GM15510 (cell line): ENCODE data around the gene CIC.
A peak's percentile ranks its signal among the peaks of the same experiment; 100 is the strongest.

ENCODE experiments used
- POLR2A ChIP-seq: IDR thresholded peaks from 3 replicates; pipeline ENCODE4 v1.6.1; 2011; ENCODE audit warnings: borderline replicate concordance; ENCODE audit not compliant: insufficient read length; ENCODE audit errors: extremely low read depth

The CIC gene

DNA sequence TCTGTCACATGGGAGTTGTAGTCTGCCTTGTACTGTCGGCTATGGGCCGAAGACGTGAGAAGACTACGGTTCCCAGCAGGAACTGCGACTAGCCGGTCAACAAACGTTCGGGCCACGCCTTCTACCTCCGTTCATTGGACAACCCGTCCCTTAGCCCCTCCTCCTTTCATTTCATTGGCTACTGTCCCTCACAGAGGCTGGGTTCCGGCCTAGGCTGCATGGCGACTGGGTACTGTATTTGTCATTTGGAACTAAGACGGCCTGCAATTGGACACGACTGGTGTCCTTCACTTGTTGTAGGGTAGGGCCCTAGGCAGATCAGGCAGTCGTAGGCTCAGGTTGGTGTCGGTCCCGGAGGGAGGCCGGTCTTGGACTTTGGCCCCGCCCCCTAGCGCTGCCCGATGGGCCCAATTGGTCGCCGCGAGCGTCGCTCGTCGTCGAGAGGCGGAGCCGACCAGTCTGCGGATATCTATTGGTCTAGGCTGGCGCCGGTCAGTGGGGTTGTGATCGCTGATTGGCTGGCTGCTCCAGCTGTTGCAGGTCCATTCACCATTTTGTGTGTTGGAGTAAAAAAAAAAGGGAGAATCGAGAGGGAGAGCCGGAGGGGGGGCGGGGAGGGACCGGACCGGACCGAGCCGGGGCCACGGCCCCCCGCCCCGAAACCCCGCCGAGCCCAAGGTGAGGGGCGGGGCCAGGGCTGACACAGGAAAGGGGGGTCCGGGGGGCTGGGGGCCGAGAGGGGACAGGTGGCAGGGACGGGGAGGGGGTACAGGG lies at the start of gene CIC:
TSS of gene CIC (plus strand) at position 549 of the 774 bp plus-strand sequence. CDS start 2,532 bp downstream, outside the sequence.
- no peak for TF ChIP-seq POLR2A

DNA sequence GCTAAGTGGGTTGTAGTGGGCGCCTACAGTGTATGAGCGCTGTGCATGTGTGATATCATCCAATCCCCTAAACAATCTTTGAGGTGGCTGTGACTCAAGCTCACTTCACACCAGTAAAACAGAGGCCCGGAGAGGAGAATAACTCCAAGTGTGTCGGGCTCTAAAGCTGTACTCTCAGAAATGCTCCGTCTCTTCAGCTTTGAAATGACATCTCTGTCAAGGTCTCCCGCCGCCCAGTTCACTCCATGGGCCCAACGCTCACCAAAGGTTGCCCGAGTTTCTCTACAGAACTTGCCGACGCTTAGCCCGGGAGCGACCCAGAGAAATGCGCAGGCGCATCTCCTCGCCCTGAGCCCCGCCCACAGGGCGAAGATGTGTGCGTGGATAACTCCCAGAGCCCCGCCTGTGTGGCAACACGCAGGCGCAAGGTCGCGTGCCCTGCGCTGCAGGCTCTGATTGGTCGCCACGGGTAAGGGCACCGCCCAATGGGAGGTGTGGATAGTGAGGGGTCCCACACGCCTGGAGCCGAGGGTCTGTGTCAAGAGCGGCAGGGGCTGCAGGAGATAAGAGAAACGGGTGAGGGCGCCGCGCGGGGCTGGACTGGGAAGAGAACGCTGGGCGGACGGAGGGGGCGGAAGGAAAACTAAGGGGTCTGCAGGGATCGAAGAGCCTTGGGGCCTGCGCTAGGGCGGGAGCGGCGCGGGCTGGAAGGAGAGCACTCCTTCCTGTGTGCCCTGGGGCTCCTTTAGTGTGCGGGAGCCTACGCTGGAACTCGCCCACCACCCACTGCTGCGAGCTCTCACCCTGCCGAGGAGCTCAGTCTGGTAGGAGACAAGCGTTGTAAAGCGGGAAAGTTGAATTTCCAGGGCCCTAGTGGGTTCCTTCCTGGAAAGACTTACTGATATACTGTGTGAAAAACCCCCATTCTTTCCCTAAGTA lies 49.0 kb upstream of the CIC start, which contains the start of gene ZNF526:
TSS of gene ZNF526 (plus strand) at position 501 of the 939 bp plus-strand sequence. CDS start 4,092 bp downstream, outside the sequence.
- TF ChIP-seq POLR2A = peak; percentile 87

DNA sequence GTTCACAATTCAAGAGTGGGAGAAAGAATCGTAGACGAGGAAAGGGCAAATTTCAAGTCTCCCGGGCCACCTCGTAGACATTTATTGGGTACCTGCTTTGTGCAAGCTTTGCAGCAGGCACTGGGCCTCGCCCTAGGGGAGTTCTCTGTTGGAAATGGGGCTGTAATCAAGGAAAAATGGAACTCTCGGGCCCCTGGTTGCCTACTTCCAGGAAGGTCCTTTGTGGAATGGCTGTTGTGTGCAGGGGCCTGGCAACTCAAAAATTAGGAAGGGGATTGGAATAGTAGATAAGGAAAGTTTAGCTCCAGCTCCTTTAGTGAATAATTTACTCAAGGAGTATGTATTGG lies 48.3 kb upstream of the CIC start:
- no peak for TF ChIP-seq POLR2A

DNA sequence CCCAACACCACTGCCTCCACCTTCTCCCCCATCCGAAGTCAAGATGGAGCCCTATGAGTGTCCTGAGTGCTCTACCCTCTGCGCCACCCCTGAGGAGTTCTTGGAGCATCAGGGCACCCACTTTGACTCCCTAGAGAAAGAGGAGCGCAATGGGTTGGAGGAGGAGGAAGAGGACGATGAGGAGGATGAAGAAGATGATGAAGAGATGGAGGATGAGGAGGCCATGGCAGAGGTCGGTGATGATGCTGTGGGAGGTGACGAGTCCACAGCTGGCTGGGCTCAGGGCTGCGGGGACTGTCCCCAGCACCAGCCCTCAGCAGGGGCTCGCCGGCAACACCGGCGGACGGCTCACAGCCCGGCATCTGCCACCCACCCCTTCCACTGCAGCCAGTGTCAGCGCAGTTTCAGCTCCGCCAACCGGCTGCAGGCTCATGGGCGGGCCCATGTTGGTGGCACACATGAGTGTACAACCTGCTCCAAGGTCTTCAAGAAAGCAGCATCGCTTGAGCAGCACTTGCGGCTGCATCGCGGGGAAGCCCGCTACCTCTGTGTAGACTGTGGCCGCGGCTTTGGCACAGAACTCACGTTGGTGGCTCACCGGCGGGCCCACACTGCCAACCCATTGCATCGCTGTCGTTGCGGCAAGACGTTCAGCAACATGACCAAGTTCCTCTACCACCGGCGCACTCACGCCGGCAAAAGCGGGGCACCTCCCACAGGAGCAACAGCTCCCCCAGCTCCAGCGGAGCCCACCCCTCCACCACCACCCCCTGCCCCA lies 43.9 kb upstream of the CIC start:
- TF ChIP-seq POLR2A = no peak

DNA sequence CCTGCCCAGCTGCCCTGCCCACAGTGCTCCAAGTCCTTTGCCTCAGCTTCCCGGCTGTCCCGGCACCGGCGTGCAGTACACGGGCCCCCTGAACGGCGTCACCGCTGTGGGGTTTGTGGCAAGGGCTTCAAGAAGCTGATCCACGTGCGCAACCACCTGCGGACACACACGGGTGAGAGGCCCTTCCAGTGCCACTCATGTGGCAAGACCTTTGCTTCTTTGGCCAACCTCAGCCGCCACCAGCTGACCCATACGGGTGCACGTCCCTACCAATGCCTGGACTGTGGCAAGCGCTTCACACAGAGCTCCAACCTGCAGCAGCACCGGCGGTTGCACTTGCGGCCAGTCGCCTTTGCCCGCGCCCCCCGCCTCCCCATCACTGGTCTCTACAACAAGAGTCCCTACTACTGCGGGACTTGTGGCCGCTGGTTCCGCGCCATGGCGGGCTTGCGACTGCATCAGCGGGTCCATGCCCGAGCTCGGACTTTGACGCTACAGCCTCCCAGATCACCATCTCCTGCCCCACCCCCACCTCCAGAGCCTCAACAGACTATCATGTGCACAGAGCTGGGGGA lies 43.2 kb upstream of the CIC start:
- no peak for TF ChIP-seq POLR2A

DNA sequence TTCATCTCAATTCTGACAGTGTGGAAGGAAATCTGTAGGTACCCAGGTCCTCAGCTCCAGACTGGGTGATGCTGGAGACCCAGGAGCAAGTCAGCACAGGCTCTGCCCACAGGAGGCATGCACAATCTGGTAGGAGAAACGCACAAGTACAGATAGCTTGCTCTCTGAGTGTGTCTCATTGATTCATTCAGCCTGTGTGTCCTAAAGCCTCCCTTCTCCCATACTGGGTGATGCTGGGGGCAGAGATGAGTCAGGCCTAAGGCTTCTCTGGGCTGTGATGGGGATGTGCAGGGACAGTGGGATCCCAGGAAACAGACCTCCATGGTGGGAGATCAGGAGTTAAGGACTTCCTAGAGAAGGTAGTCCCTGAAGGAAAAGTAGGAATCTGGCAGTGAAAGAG lies 42.2 kb upstream of the CIC start:
- no peak for TF ChIP-seq POLR2A

DNA sequence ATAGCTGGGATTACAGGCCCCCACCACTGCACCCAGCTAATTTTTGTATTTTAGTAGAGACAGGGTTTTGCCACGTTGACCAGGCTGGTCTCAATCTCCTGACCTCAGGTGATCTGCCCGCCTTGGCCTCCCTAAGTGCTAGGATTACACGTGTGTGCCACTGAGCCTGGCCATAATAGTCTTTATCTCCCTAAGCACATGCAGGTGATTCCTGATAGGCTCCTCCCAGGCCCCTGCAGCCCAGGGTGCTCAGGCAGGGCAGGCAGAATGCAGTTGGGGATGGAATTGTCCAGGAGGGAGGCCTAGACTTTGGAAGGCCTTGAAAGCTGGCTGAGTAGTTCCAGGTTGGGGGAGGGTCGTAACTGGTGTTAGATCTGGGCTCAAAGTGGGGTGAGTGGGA lies 40.4 kb upstream of the CIC start:
- no peak for TF ChIP-seq POLR2A

DNA sequence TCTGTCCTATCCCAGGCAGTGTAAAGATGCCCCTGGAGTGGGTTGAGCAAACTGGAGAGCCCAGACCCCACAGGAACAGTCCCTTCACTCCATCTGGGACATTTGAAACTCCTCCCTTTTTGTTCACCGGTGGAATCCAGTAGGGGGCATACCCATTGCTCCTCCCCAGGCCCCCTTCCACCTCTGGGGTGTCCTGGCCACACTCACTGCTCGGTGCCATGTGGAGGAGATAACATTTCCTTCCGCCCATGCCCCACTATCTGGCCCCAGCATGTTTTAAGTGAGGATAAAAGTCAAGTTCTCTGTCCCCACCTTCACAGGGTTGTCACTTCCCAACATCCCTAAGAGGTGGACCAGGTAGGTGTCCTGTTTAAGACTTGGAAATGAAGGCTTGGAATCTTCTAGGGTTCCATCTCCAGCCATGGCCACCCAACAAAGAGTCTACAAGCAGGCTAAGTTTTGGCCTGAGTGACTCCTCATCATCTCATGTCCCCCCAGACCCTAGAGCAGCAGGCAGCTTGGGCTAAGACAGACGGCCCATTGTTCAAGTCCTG lies 39.7 kb upstream of the CIC start:
- no peak for TF ChIP-seq POLR2A

DNA sequence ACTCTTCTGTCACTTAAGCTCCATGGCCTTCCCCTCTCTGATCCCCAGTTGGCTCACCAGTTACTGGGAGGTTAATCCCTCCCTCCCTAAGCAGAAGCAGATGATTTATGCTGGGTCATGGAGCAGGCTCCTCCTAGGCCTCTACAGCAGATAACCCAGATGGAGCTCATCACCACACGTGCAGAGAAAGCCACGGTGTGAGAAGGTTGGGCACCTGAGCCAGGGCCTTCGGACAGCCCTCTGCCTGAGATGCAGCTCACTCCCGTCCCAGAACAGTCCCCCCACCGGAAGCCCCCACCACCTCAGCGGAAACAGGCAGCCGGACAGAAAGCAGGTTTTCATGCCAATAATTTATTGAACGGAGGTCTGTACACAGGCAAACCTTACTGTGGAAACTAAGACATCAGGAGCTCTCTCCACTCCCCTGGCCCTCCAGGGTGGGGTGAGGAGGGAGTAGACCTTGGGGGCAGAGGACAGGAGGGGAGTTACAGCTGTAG lies 39.1 kb upstream of the CIC start:
- TF ChIP-seq POLR2A = no peak

DNA sequence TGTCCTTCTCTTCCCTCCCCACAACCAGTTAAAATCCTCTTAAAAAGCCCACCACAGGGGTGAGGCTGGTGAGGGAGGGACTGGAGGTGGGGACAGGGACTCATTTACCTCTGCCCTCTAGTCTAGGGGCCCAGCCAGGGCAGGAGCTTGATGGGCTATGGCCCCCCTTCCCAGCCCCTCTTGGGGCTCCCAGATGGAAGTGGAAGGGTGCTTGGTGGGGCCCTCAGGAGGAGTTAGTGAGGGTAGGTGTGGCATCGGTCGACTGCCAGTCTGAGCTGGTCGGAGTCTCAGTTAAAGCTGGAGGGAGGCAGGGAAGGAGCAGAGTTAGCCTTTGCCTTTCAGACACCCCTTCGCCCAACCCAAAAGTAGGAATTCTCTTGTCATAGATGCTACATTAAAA lies 38.5 kb upstream of the CIC start:
- TF ChIP-seq POLR2A = no peak

DNA sequence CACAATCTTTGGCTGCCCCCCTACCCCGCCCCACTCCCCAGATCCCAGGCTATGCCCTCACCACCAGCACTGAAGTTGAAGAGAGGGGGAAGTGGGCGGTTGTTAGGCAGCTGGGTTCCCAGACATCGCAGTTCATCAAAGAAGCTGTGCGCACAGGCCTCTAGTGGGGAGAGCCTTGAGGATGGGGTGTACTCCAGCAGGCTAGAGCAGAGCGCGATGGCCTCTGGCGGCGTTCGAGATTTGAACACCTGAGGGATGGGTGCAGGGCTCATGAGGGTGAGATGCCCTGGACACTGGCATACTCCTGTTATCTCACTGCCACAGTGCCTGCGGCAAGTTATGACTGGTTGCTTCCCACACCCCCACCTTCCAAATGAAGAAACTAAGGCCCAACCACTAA lies 36.6 kb upstream of the CIC start:
- TF ChIP-seq POLR2A = no peak

DNA sequence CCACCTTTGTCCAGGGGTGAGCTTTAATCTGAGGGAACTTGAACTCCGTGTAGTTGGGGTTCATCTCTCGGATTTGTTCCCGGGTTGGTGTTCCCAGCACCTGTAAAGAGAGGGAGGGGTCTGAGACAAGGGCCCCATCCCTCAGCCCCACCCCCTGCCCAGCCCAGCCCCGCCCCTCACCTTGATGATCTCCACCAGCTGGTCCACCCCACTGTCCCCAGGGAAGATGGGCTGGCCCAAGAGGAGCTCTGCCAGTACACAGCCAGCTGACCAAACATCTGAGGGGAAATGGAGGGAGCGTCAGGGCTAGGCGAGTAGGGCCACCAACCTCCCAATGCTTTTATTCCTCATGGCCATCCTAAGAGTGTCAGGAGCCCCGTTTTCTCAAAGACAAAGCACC lies 35.9 kb upstream of the CIC start:
- no peak for TF ChIP-seq POLR2A

DNA sequence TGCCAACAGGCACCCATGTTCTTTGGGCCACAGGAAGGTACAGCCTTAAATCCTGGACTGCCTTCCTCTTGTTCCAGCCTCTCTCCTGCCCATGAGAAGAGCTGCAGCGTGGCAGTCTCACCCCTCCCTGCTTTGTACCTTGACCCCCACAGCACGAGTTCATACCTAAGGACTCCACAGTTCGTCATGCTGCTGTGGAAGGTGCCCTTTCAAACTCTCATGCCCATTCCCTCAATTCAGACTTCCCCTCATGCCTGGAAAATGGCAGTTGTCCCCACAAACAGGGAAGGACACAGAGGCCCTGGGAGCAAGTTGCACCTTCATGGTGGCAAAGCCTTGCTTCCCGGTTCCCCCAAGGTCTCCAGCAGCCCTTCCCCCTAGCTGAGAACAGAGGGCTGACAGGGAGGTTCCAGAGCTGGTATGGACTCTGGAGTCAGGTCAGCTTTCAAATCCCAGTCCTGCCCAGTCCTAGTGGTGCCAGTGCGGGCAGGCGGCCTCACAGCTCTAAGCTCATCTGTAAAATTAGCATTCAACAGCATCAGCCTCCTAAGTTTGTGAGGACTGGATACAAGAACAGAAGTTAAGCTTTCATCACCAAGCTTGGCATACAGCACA lies 35.3 kb upstream of the CIC start:
- no peak for TF ChIP-seq POLR2A

DNA sequence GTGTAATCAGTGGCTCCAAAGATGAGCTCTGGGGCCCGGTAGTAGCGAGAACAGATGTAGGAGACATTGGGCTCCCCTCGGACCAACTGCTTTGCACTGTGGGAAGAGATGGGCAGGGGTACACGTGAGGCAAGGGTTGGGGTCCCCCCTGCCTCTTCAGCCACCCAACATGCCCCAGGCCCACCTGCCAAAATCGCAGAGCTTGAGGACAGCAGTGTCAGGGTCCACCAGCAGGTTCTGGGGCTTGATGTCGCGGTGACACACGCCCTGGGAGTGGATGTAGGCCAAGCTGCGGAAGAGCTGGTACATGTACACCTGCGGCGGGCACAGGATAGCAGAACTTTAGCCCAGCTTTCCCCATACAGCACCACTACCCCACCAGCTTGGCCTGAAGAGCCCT lies 34.7 kb upstream of the CIC start:
- TF ChIP-seq POLR2A = no peak
